SK-N-SH (cell line): ENCODE measurements around the gene NDUFB8. TPM values are rescaled to one million over a fixed set of nuclear protein-coding genes. Genes with fewer than 3 reads are reported as not detected.

Experiments
- CTCF ChIA-PET: fragments of 300-600, 350-600 bp; formaldehyde crosslinking; extraction: SDS; loops from one replicate; lab custom pipeline; 2021; lab: Yijun Ruan, JAX
- POLR2A ChIA-PET: fragments of 350-600 bp; sonication (Branson Sonifier 250); formaldehyde crosslinking; extraction: SDS; loops from one replicate; lab custom pipeline; 2020; ENCODE audit warnings: antibody characterized with exemption, inconsistent platforms; lab: Yijun Ruan, JAX
- DNase-seq: peaks from one replicate; pipeline ENCODE4 v3.0.0; 2012
- H2AFZ ChIP-seq: fragments of 200-600 bp; sonication (generic); 2 replicates; pipeline ENCODE4 v1.8.1; 2016; ENCODE audit warnings: antibody characterized with exemption, mild to moderate bottlenecking, low read depth
- H3F3A ChIP-seq: fragments of 200-600 bp; sonication (generic); replicated peaks from 2 replicates; pipeline ENCODE3; 2016; ENCODE audit warnings: antibody characterized with exemption, mild to moderate bottlenecking; ENCODE audit not compliant: insufficient read depth
- H3K27ac ChIP-seq, 2 experiments: fragments of 200-500 bp in 1 of 2; fragments of 200-600 bp in 1 of 2; sonication (Bioruptor generic) in 1 of 2; sonication (generic), shearing (Covaris generic) in 1 of 2; 2 replicates each; pipeline versions ENCODE4 v1.5.1 to v1.6.1; 2014 to 2016; ENCODE audit warnings: low read depth in 2 of 2, inconsistent platforms in 1 of 2, low read length in 1 of 2, mild to moderate bottlenecking in 1 of 2, mixed read lengths in 1 of 2
- H3K27me3 ChIP-seq: fragments of 200-600 bp; sonication (generic), shearing (Covaris generic); 2 replicates; pipeline ENCODE4 v1.6.1; 2016; ENCODE audit warnings: mixed run types; ENCODE audit not compliant: insufficient read depth
- H3K36me3 ChIP-seq, 2 experiments: fragments of 200-500 bp in 1 of 2; fragments of 200-600 bp in 1 of 2; sonication (Bioruptor generic) in 1 of 2; sonication (generic) in 1 of 2; replicated peaks in 1 of 2; 2 replicates each; pipeline versions ENCODE3 to v1.5.1; 2014 to 2016; ENCODE audit warnings: low read length in 1 of 2, mild to moderate bottlenecking in 1 of 2; ENCODE audit not compliant: insufficient read depth in 2 of 2, control insufficient read depth in 1 of 2
- H3K4me1 ChIP-seq, 2 experiments: fragments of 200-500 bp in 1 of 2; fragments of 200-600 bp in 1 of 2; sonication (Bioruptor generic) in 1 of 2; sonication (generic), shearing (Covaris generic) in 1 of 2; 2 replicates each; pipeline versions ENCODE4 v1.5.1 to v1.6.1; 2014 to 2016; ENCODE audit warnings: low read depth in 1 of 2, low read length in 1 of 2, mixed run types in 1 of 2; ENCODE audit not compliant: insufficient read depth in 2 of 2, control insufficient read depth in 1 of 2
- H3K4me2 ChIP-seq: fragments of 200-600 bp; sonication (generic), shearing (Covaris generic); 2 replicates; pipeline ENCODE4 v1.6.1; 2017; ENCODE audit warnings: mixed run types
- H3K4me3 ChIP-seq, 2 experiments: fragments of 200-500 bp in 1 of 2; fragments of 200-600 bp in 1 of 2; sonication (Bioruptor generic) in 1 of 2; sonication (generic), shearing (Covaris generic) in 1 of 2; 2 replicates each; pipeline versions ENCODE4 v1.5.1 to v1.8.1; 2014 to 2016; ENCODE audit warnings: low read depth in 2 of 2, inconsistent platforms in 1 of 2, low read length in 1 of 2, mild to moderate bottlenecking in 1 of 2, mixed read lengths in 1 of 2, moderate library complexity in 1 of 2
- H3K79me2 ChIP-seq: fragments of 200-600 bp; sonication (generic); 2 replicates; pipeline ENCODE4 v1.8.1; 2017; ENCODE audit warnings: mild to moderate bottlenecking; ENCODE audit not compliant: insufficient read depth
- H3K9ac ChIP-seq: fragments of 200-600 bp; sonication (generic); 2 replicates; pipeline ENCODE4 v1.6.1; 2017; ENCODE audit warnings: mixed run types
- H3K9me2 ChIP-seq: fragments of 200-600 bp; sonication (generic); 2 replicates; pipeline ENCODE4 v1.6.1; 2017; ENCODE audit warnings: mixed run types
- H3K9me3 ChIP-seq: fragments of 200-600 bp; sonication (generic); 2 replicates; pipeline ENCODE4 v1.6.1; 2017; ENCODE audit warnings: mixed run types, mild to moderate bottlenecking, moderate library complexity
- H4K20me1 ChIP-seq: fragments of 200-600 bp; sonication (generic); 2 replicates; pipeline ENCODE4 v1.6.1; 2017; ENCODE audit warnings: mild to moderate bottlenecking, mixed run types; ENCODE audit not compliant: insufficient read depth
- CTCF ChIP-seq: fragments of 200-600 bp; sonication (generic); IDR thresholded peaks from 2 replicates; pipeline ENCODE4 v1.6.1; 2017; ENCODE audit warnings: antibody characterized with exemption, mild to moderate bottlenecking, moderate library complexity
- ELF1 ChIP-seq: IDR thresholded peaks from 2 replicates; pipeline ENCODE4 v1.4.0; 2012
- EP300 ChIP-seq, 2 experiments: IDR thresholded peaks; 2 replicates each; pipeline versions ENCODE4 v1.4.0 to v1.6.1; 2012; ENCODE audit warnings: borderline replicate concordance in 1 of 2, low read depth in 1 of 2, low read length in 1 of 2
- FOSL2 ChIP-seq: IDR thresholded peaks from 2 replicates; pipeline ENCODE4 v1.4.0; 2012; ENCODE audit warnings: low read depth, mild to moderate bottlenecking, moderate library complexity, borderline replicate concordance
- FOXJ3 ChIP-seq: sonication (generic); formaldehyde crosslinking; IDR thresholded peaks from 2 replicates; pipeline ENCODE4 v1.5.1; 2020; ENCODE audit warnings: mild to moderate bottlenecking, missing genetic modification reagents
- FOXM1 ChIP-seq: IDR thresholded peaks from 2 replicates; pipeline ENCODE4 v1.4.0; 2012; ENCODE audit warnings: low read depth, mild to moderate bottlenecking
- GATA2 ChIP-seq: sonication (generic); formaldehyde crosslinking; IDR thresholded peaks from 2 replicates; pipeline ENCODE4 v1.5.0; 2020; ENCODE audit warnings: mild to moderate bottlenecking, missing genetic modification reagents
- IRF3 ChIP-seq: fragments of 150-350 bp; IDR thresholded peaks from 2 replicates; pipeline ENCODE4 v1.6.1; 2016; ENCODE audit warnings: mild to moderate bottlenecking, low read depth, low read length
- JUND ChIP-seq: IDR thresholded peaks from 2 replicates; pipeline ENCODE4 v1.4.0; 2012
- MEF2A ChIP-seq: IDR thresholded peaks from 2 replicates; pipeline ENCODE4 v1.4.0; 2012; ENCODE audit warnings: low read depth, borderline replicate concordance
- MXI1 ChIP-seq: IDR thresholded peaks from 2 replicates; pipeline ENCODE4 v1.6.1; 2012; ENCODE audit warnings: mild to moderate bottlenecking, low read depth, low read length, improper control_type of control experiment
- NFIC ChIP-seq: IDR thresholded peaks from 2 replicates; pipeline ENCODE4 v1.4.0; 2012; ENCODE audit warnings: borderline replicate concordance
- NRF1 ChIP-seq: IDR thresholded peaks from 2 replicates; pipeline ENCODE4 v1.6.1; 2012; ENCODE audit warnings: low read depth, mild to moderate bottlenecking, low read length
- PBX3 ChIP-seq: IDR thresholded peaks from 2 replicates; pipeline ENCODE4; 2012
- POLR2AphosphoS5 ChIP-seq: IDR thresholded peaks from 2 replicates; pipeline ENCODE4 v1.6.1; 2012; ENCODE audit warnings: low read depth, low read length
- RAD21 ChIP-seq: IDR thresholded peaks from 2 replicates; pipeline ENCODE4 v1.6.1; 2012; ENCODE audit warnings: mild to moderate bottlenecking, low read length
- RCOR1 ChIP-seq: fragments of 150-350 bp; IDR thresholded peaks from 2 replicates; pipeline ENCODE4 v1.6.1; 2017; ENCODE audit warnings: antibody characterized with exemption, low read length
- REST ChIP-seq: IDR thresholded peaks from 2 replicates; pipeline ENCODE4 v1.6.1; 2012; ENCODE audit warnings: mild to moderate bottlenecking, low read depth, low read length, moderate library complexity
- RFX5 ChIP-seq: IDR thresholded peaks from 2 replicates; pipeline ENCODE4 v1.6.1; 2012; ENCODE audit warnings: mild to moderate bottlenecking, improper control_type of control experiment, low read length
- SMC3 ChIP-seq: IDR thresholded peaks from 2 replicates; pipeline ENCODE4 v1.6.1; 2012; ENCODE audit warnings: low read depth, low read length, improper control_type of control experiment
- TCF12 ChIP-seq: IDR thresholded peaks from 2 replicates; pipeline ENCODE4 v1.4.0; 2012
- TEAD4 ChIP-seq: IDR thresholded peaks from 2 replicates; pipeline ENCODE4 v1.4.0; 2012; ENCODE audit warnings: mild to moderate bottlenecking, borderline replicate concordance; ENCODE audit not compliant: insufficient read depth
- USF2 ChIP-seq: fragments of 150-350 bp; IDR thresholded peaks from 2 replicates; pipeline ENCODE4 v1.6.1; 2017; ENCODE audit warnings: antibody characterized with exemption, low read length, low read depth, borderline replicate concordance
- WGBS: methylation state at CpG from one replicate; pipeline ENCODE4 v1.1.6; 2017; ENCODE audit warnings: low lambda C conversion rate; 5-methylcytosine and 5-hydroxymethylcytosine counted together
- polyA plus RNA-seq, 3 experiments: library from polyadenylated mRNA; depleted of rRNA; stranded (reverse); fragments of >200 nt; gene quantifications; 2 replicates each; pipeline ENCODE4 v1.2.3, GENCODE V29; 2012
- TF ChIP-seq, protein P1 (sequence below): IDR thresholded peaks from 2 replicates; pipeline ENCODE4 v1.4.0; 2012; ENCODE audit warnings: low read depth

Gene NDUFB8
- polyA plus RNA-seq, 1 of the 3 experiments (the other 2 are of a cell fraction), result 368 TPM

DNA sequence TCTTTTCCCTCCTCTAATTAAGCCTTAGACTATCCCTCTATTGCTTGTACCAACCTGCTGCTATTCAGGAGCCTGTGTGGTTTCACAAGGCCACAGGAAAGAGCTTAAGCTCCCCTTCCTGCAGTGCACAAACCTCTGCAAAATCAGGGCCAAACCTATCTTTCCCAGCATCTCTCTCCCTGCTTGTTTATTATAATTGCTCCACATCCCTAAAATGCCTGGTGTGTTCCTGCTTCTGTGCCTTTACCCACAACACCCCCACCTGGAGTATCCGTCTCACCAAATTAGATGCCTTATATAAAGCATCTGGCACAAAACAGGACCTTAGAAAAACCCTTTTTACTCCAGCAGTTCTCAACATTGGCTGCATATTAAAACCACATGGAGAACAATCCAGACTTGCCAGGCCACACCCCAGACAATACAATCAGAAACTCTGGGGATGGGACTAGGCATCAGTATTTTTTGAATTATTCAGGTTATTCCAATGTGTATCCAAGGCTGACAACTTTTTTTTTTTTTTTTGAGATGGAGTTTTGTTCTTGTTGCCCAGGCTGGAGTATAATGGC lies 26.7 kb downstream of the NDUFB8 start:
- CTCF ChIA-PET, result interaction anchor here (9.4 to 14.7 kb wide), 3 partner anchors 16 to 70 kb away, joined by 108 to 158 read pairs (median 150); partner anchors contain the start of gene SEC31B
- Histone ChIP-seq H2AFZ (no peak overlapping the region), H3K79me2 (no peaks in the 10 kb centered on the region)
- 67% methylated on average over 1 of the region's 1 CpG for WGBS
- TF ChIP-seq FOXM1 (no peak), REST (no peak), FOSL2 (no peak), FOXJ3 (CRISPR knock-in tag) (no peak), NFIC (no peak), RAD21 (no peak), MEF2A (no peak), RFX5 (no peak), MXI1 (no peak), EP300 (IDR thresholded peaks at IDR 0.05; ENCODE audit: borderline replicate concordance in 1 of 2, low read depth in 1 of 2, low read length in 1 of 2) (peak in 1 of 2 experiments; percentile 25; a peak in 1 of 4 replicates), RCOR1 (peak; percentile 70), IRF3 (no peak), ELF1 (no peak), POLR2AphosphoS5 (no peak), SMC3 (no peak), GATA2 (CRISPR knock-in tag) (peak; percentile 50; the same call in 1 of the 2 replicates), CTCF (no peak), TCF12 (peak; percentile 17; the same call in 1 of the 2 replicates), TEAD4 (no peak), PBX3 (no peak), NRF1 (no peak), JUND (no peak), USF2 (no peak)
- TF ChIP-seq, protein P1, sequence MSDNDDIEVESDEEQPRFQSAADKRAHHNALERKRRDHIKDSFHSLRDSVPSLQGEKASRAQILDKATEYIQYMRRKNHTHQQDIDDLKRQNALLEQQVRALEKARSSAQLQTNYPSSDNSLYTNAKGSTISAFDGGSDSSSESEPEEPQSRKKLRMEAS, result no peak
- TF ChIP-seq, all 33 proteins: peak for 4
- Histone ChIP-seq H3K27me3 (no peaks in the 10 kb centered on the region), H3K36me3 (peaks cover 0 to 12% of the 10 kb centered on the region in 2 experiments), H3K9me2 (no peaks in the 10 kb centered on the region), H4K20me1 (no peaks in the 10 kb centered on the region), H3K4me2 (no peak overlapping the region), H3K9ac (no peak overlapping the region), H3K4me1 (peaks cover 0 to 18% of the 10 kb centered on the region in 2 experiments; a peak in 2 of 4 replicates), H3K9me3 (no peaks in the 10 kb centered on the region), H3K27ac (peak overlapping the region in 1 of 2 experiments; percentile 48; a peak in 1 of 4 replicates), H3K4me3 (no peak overlapping the region), H3F3A (no peaks in the 10 kb centered on the region)
- POLR2A ChIA-PET, result no interaction called here
- DNase-seq, result peak; percentile 45
